Esophagus muscularis mucosa (tissue), 4 donors: ENCODE measurements around the gene UPK3B.

Source experiments
- CTCF ChIP-seq, 3 experiments: fragments of 200-600 bp in 2 of 3; fragments of 450-650 bp in 1 of 3; sonication (generic) in 2 of 3; IDR thresholded peaks; one replicate each; pipeline ENCODE4 v1.5.1; 2017 to 2019; ENCODE audit warnings: antibody characterized with exemption in 3 of 3, mild to moderate bottlenecking in 2 of 3, moderate library complexity in 1 of 3
- EP300 ChIP-seq: sonication (generic); formaldehyde crosslinking; IDR thresholded peaks from one replicate; pipeline ENCODE4 v1.6.1; 2017; ENCODE audit warnings: antibody characterized with exemption
- POLR2A ChIP-seq: fragments of 450-650 bp; IDR thresholded peaks from one replicate; pipeline ENCODE4 v1.6.1; 2017; ENCODE audit warnings: antibody characterized with exemption, moderate library complexity, mild to moderate bottlenecking, low read depth
- POLR2AphosphoS5 ChIP-seq, 2 donors: sonication (generic); formaldehyde crosslinking; IDR thresholded peaks; one replicate each; pipeline ENCODE4 v1.6.1; 2017; ENCODE audit warnings: antibody characterized with exemption in 2 of 2

- TF ChIP-seq CTCF (IDR thresholded peaks at IDR 0.05) (no peak), POLR2AphosphoS5 (IDR thresholded peaks at IDR 0.05) (no peak), POLR2A (no peak), EP300 (no peak)
Measured at GRCh38 chr7:76512941-76513816, 2.8 kb downstream of the UPK3B start.
